PC-3 (cell line): ENCODE data around the gene INCENP. TPM values are rescaled to one million over a fixed set of nuclear protein-coding genes. Genes with fewer than 3 reads are reported as not detected.

Experiments
- ATAC-seq: fragments of 200-7000 bp; cut with Tn5 transposase; 2 replicates; pipeline ENCODE4 v1.9.1; 2020; ENCODE audit warnings: mild to moderate bottlenecking, moderate library complexity
- BruUV-seq: library from RNA; stranded (reverse); fragments of 400-500 nt; replicated peaks from 2 replicates; lab custom pipeline; 2021; lab: Mats Ljungman, UMichigan
- CTCF ChIA-PET: fragments of 300-600 bp; sonication (Branson Sonifier 250); formaldehyde crosslinking; loops from one replicate; lab custom pipeline; 2022; ENCODE audit warnings: antibody characterized with exemption; lab: Charles Lee
- POLR2A ChIA-PET: fragments of 300-600 bp; sonication (Branson Sonifier 250); formaldehyde crosslinking; loops from one replicate; lab custom pipeline; 2022; ENCODE audit warnings: antibody characterized with exemption; ENCODE audit not compliant: unreplicated experiment; lab: Charles Lee
- DNase-seq: peaks from one replicate; pipeline ENCODE4 v3.0.0-alpha.2; 2015
- H2AFZ ChIP-seq: fragments of 300-600 bp; sonication (generic); 2 replicates; pipeline ENCODE4 v1.6.0; 2016; ENCODE audit warnings: antibody characterized with exemption, low read length
- H3F3A ChIP-seq: fragments of 300-600 bp; sonication (generic); one replicate; pipeline ENCODE4 v1.6.0; 2017; ENCODE audit warnings: antibody characterized with exemption, low read length, control low read depth, mild to moderate bottlenecking; ENCODE audit not compliant: unreplicated experiment
- H3K27ac ChIP-seq: fragments of 300-600 bp; sonication (generic); 2 replicates; pipeline ENCODE4 v1.5.1; 2016; ENCODE audit warnings: mild to moderate bottlenecking, low read length
- H3K27me3 ChIP-seq: fragments of 300-600 bp; sonication (generic); 2 replicates; pipeline ENCODE4 v1.6.1; 2016; ENCODE audit warnings: low read length, mixed read lengths
- H3K36me3 ChIP-seq: fragments of 300-600 bp; sonication (generic); 2 replicates; pipeline ENCODE4 v1.6.1; 2016; ENCODE audit warnings: low read depth, mixed run types, low read length, mixed read lengths
- H3K4me1 ChIP-seq: fragments of 300-600 bp; sonication (generic); 2 replicates; pipeline ENCODE4 v1.5.1; 2016; ENCODE audit warnings: low read length; ENCODE audit not compliant: insufficient read depth
- H3K4me2 ChIP-seq: fragments of 300-600 bp; sonication (generic); 2 replicates; pipeline ENCODE4 v1.6.0; 2016; ENCODE audit warnings: low read length
- H3K4me3 ChIP-seq: fragments of 300-600 bp; sonication (generic); 2 replicates; pipeline ENCODE4 v1.5.1; 2016; ENCODE audit warnings: mild to moderate bottlenecking, low read length, mixed read lengths
- H3K79me2 ChIP-seq: fragments of 300-600 bp; sonication (generic); 2 replicates; pipeline ENCODE4 v1.6.1; 2017; ENCODE audit warnings: low read length, mixed read lengths
- H3K9ac ChIP-seq: fragments of 300-600 bp; sonication (generic); 2 replicates; pipeline ENCODE4 v1.6.0; 2016; ENCODE audit warnings: mild to moderate bottlenecking, low read length
- H3K9me2 ChIP-seq: fragments of 300-600 bp; sonication (generic); replicated peaks from 2 replicates; pipeline ENCODE4 v1.6.1; 2016; ENCODE audit warnings: mixed run types, low read length, mixed read lengths
- H3K9me3 ChIP-seq: fragments of 300-600 bp; sonication (generic); 2 replicates; pipeline ENCODE4 v1.6.1; 2016; ENCODE audit warnings: low read length, mixed read lengths
- H4K20me1 ChIP-seq: fragments of 300-600 bp; sonication (generic); 2 replicates; pipeline ENCODE4 v1.6.1; 2016; ENCODE audit warnings: low read length, mixed read lengths
- EZH2 ChIP-seq: fragments of 300-600 bp; sonication (generic); IDR thresholded peaks from one replicate; pipeline ENCODE4 v1.6.1; 2017; ENCODE audit warnings: antibody characterized with exemption, mild to moderate bottlenecking, low read length; ENCODE audit not compliant: unreplicated experiment
- EZH2phosphoT487 ChIP-seq: fragments of 300-600 bp; sonication (generic); IDR thresholded peaks from 2 replicates; pipeline ENCODE4 v1.6.1; 2018; ENCODE audit warnings: mild to moderate bottlenecking, antibody characterized with exemption, low read length, borderline replicate concordance
- intact Hi-C: fragments of 100-400 bp; cut with micrococcal nuclease; formaldehyde crosslinking; loops from 2 replicates; pipeline ENCODE4 v1.9.0; 2023
- total RNA-seq: library from RNA; depleted of rRNA; stranded (reverse); fragments of >200 nt; gene quantifications from 2 replicates; pipeline ENCODE4 v1.2.3, GENCODE V29; 2014
- TF ChIP-seq, protein P1 (sequence below): fragments of 300-600 bp; sonication (generic); conservative IDR thresholded peaks from 2 replicates; pipeline ENCODE4 v1.5.1; 2017; ENCODE audit warnings: antibody characterized with exemption, low read depth, mild to moderate bottlenecking, low read length

The INCENP gene
- total RNA-seq, 1 experiment from 2014 or later = 114 TPM

DNA sequence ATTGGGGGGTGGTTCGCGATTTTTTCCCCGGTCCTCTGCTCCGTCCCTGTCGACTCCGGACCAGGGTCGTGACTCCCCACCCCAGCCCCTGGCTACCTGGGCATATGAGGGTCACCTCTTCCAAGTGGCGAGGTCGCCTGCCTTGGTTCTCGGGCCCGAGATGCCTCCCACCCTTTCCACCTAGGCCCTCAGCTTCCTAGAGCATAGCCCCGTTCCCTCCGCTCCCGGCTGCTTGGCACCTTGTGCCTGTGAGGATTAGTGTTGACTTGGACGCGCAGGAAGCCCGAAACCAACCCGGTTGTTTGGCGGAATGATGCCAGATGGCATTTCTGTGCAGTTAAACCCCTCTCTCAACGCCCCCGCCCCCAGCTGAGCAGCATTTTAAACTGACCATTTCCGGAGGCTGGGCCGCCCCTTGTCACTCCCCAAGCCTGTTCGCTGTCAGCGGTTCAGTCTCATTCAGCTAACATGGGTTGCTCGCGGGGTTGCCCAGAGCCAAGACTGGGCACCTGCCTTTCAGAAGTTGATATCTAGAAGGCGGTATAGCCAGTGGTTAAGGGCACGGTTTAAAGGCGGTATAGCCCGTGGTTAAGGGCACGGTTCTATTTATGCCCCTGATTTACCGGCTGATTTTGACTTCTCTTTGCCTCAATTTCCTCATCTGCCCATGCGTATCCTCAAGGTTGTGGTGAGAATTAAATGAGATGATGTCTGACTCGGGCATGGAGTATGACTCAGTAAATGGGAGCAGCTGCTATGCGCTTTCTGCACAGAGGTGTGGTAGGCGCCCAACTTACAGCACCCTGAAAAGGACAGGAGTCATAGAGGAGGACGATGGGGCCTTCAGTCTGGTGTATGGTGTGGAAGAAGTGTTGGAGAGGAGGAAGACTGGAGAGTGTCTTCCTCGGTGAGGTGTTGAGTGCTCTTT, 639 bp downstream of the INCENP start:
- POLR2A ChIA-PET = interaction anchor here (0.6 to 0.9 kb wide), 4 partner anchors 296 to 665 kb away, joined by 3 to 7 read pairs (median 4); no protein-coding TSS in a partner anchor
- DNase-seq (peak; percentile 46), ATAC-seq (peak; percentile 32)
- Histone ChIP-seq H3K9me2 (no peaks in the 10 kb centered on the region), H3K4me1 (peaks cover 25% of the 10 kb centered on the region), H3K27ac (peak overlapping the region; percentile 38), H3K9ac (peak overlapping the region; percentile 91), H3K4me2 (peak overlapping the region; percentile 93), H2AFZ (peak overlapping the region; percentile 94), H3K36me3 (peaks cover 28% of the 10 kb centered on the region; the same call in 1 of the 2 replicates), H3K9me3 (no peaks in the 10 kb centered on the region), H3F3A (no peaks in the 10 kb centered on the region), H3K27me3 (no peaks in the 10 kb centered on the region), H4K20me1 (peaks cover 35% of the 10 kb centered on the region), H3K79me2 (peaks cover 57% of the 10 kb centered on the region), H3K4me3 (peak overlapping the region; percentile 83)
- intact Hi-C loops = no loop called here
- TF ChIP-seq, protein P1, sequence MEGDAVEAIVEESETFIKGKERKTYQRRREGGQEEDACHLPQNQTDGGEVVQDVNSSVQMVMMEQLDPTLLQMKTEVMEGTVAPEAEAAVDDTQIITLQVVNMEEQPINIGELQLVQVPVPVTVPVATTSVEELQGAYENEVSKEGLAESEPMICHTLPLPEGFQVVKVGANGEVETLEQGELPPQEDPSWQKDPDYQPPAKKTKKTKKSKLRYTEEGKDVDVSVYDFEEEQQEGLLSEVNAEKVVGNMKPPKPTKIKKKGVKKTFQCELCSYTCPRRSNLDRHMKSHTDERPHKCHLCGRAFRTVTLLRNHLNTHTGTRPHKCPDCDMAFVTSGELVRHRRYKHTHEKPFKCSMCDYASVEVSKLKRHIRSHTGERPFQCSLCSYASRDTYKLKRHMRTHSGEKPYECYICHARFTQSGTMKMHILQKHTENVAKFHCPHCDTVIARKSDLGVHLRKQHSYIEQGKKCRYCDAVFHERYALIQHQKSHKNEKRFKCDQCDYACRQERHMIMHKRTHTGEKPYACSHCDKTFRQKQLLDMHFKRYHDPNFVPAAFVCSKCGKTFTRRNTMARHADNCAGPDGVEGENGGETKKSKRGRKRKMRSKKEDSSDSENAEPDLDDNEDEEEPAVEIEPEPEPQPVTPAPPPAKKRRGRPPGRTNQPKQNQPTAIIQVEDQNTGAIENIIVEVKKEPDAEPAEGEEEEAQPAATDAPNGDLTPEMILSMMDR = no peak
- TF ChIP-seq EZH2phosphoT487 (no peak), EZH2 (no peak)
- CTCF ChIA-PET = interaction anchor here (0.9 to 1.7 kb wide), 2 partner anchors 16 to 20 kb away, joined by 3 to 6 read pairs; no protein-coding TSS in a partner anchor
- BruUV-seq = TSS peak; percentile 46

DNA sequence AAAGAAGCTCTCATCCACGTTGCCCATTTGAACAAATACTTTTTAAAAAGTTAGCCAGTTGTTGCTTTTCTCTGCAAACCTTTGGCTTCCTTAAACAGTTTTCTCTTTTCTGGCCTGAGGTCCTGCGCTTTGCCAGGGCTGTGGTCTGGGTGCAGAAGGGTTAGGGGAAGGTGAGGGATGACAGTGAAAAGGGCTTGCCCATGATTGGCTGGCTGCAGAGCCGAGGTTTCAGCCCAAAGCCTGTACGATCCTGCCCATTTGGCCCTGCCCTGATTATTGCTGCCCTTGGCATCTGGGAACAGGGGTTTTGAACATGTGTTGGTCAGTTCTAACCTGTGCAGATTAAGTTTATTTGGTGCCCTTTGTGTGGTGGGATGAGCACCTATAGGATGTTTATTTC, 1.5 kb downstream of the INCENP start:
- ChIA-PET CTCF (interaction anchor here (0.9 kb wide), 1 partner anchor 19 kb away, joined by 3 read pairs; no protein-coding TSS in a partner anchor), POLR2A (interaction anchor here (0.9 kb wide), 1 partner anchor 310 kb away, joined by 7 read pairs; no protein-coding TSS in a partner anchor)
- Histone ChIP-seq H3K9ac (peak overlapping the region; percentile 91; the same call in 1 of the 2 replicates), H2AFZ (no peak overlapping the region), H3F3A (no peaks in the 10 kb centered on the region), H3K9me3 (no peaks in the 10 kb centered on the region), H4K20me1 (peaks cover 39% of the 10 kb centered on the region), H3K9me2 (no peaks in the 10 kb centered on the region), H3K36me3 (peaks cover 36% of the 10 kb centered on the region; the same call in 1 of the 2 replicates), H3K4me1 (peaks cover 25% of the 10 kb centered on the region), H3K4me3 (peak overlapping the region; percentile 83), H3K79me2 (peaks cover 66% of the 10 kb centered on the region), H3K4me2 (peak overlapping the region; percentile 93), H3K27ac (no peak overlapping the region), H3K27me3 (no peaks in the 10 kb centered on the region)
- intact Hi-C loops = no loop called here
- DNase-seq (peak; percentile 12), ATAC-seq (no peak)
- TF ChIP-seq EZH2 = no peak
- TF ChIP-seq, protein P1 = no peak
- TF ChIP-seq EZH2phosphoT487 = no peak
- no TSS peak for BruUV-seq
